A549 (cell line): Measurements from ENCODE around the gene ADNP2.

Experiments
- FOSB ChIP-seq: fragments of 250-450 bp; sonication (Bioruptor Pico); IDR thresholded peaks from 2 replicates; pipeline ENCODE4 v1.5.0; 2020; ENCODE audit warnings: mild to moderate bottlenecking, moderate library complexity
- JUN ChIP-seq, 2 experiments: fragments of >200 bp; sonication (Bioruptor Twin); formaldehyde crosslinking; IDR thresholded peaks; 2 replicates in 1 of 2; 3 replicates in 1 of 2; pipeline ENCODE4 v1.6.1; 2016 to 2017
- PHF8 ChIP-seq: fragments of 200-600 bp; sonication (generic); IDR thresholded peaks from 2 replicates; pipeline ENCODE4 v1.6.1; 2016; ENCODE audit warnings: low read depth, mild to moderate bottlenecking, antibody characterized with exemption, moderate library complexity, borderline replicate concordance
- POLR2A ChIP-seq: IDR thresholded peaks from 2 replicates; pipeline ENCODE4 v1.6.1; 2012; ENCODE audit warnings: mild to moderate bottlenecking, low read length
- POLR2AphosphoS2 ChIP-seq: conservative IDR thresholded peaks from 2 replicates; pipeline ENCODE4 v1.6.1; 2012; ENCODE audit warnings: low read length, improper control_type of control experiment, inconsistent platforms
- RFX5 ChIP-seq: fragments of 450-650 bp; IDR thresholded peaks from 2 replicates; pipeline ENCODE4 v1.7.1; 2014; ENCODE audit warnings: antibody characterized with exemption, mild to moderate bottlenecking, moderate library complexity
- SMC3 ChIP-seq: fragments of >200 bp; sonication (Bioruptor Twin); formaldehyde crosslinking; IDR thresholded peaks from 3 replicates; pipeline ENCODE4 v1.6.1; 2018; ENCODE audit warnings: inconsistent platforms
- TF ChIP-seq, protein P1 (sequence below): fragments of >200 bp; sonication (Bioruptor Twin); formaldehyde crosslinking; IDR thresholded peaks from 3 replicates; pipeline ENCODE4 v1.5.1; 2016
- TF ChIP-seq, protein P2 (sequence below): fragments of 450-650 bp; IDR thresholded peaks from 2 replicates; pipeline ENCODE4 v1.6.1; 2014; ENCODE audit warnings: antibody characterized with exemption
- TF ChIP-seq, protein P3 (sequence below): IDR thresholded peaks from 2 replicates; pipeline ENCODE4 v1.6.1; 2012
- TF ChIP-seq, protein P4 (sequence below): IDR thresholded peaks from 2 replicates; pipeline ENCODE4 v1.6.1; 2012

DNA sequence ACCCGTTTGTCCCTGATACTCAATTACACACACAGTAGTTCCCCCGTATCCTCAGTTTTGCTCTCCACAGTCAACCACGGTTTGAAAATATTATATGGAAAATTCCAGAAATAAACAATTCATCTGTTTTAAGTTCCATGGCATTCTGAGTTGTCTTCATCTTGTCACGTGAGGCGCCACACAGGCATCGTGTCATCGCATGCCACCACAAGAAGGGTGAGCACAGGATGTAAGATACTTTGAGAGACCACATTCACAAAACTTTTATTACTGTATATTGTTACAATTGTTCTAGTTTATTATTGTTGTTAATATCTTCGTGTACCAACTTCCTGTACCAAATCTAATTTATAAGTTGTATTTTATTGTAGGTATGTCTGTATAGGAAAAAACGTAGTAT, 17.7 kb downstream of the ADNP2 start:
- no peak for TF ChIP-seq JUN (IDR thresholded peaks at IDR 0.05)
- no peak for TF ChIP-seq FOSB (CRISPR knock-in tag)
- TF ChIP-seq, protein P1, sequence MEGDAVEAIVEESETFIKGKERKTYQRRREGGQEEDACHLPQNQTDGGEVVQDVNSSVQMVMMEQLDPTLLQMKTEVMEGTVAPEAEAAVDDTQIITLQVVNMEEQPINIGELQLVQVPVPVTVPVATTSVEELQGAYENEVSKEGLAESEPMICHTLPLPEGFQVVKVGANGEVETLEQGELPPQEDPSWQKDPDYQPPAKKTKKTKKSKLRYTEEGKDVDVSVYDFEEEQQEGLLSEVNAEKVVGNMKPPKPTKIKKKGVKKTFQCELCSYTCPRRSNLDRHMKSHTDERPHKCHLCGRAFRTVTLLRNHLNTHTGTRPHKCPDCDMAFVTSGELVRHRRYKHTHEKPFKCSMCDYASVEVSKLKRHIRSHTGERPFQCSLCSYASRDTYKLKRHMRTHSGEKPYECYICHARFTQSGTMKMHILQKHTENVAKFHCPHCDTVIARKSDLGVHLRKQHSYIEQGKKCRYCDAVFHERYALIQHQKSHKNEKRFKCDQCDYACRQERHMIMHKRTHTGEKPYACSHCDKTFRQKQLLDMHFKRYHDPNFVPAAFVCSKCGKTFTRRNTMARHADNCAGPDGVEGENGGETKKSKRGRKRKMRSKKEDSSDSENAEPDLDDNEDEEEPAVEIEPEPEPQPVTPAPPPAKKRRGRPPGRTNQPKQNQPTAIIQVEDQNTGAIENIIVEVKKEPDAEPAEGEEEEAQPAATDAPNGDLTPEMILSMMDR, result no peak
- no peak for TF ChIP-seq POLR2AphosphoS2
- TF ChIP-seq, protein P2, sequence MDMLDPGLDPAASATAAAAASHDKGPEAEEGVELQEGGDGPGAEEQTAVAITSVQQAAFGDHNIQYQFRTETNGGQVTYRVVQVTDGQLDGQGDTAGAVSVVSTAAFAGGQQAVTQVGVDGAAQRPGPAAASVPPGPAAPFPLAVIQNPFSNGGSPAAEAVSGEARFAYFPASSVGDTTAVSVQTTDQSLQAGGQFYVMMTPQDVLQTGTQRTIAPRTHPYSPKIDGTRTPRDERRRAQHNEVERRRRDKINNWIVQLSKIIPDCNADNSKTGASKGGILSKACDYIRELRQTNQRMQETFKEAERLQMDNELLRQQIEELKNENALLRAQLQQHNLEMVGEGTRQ, result no peak
- TF ChIP-seq, protein P3, sequence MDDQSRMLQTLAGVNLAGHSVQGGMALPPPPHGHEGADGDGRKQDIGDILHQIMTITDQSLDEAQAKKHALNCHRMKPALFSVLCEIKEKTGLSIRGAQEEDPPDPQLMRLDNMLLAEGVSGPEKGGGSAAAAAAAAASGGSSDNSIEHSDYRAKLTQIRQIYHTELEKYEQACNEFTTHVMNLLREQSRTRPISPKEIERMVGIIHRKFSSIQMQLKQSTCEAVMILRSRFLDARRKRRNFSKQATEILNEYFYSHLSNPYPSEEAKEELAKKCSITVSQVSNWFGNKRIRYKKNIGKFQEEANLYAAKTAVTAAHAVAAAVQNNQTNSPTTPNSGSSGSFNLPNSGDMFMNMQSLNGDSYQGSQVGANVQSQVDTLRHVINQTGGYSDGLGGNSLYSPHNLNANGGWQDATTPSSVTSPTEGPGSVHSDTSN, result no peak
- TF ChIP-seq SMC3, result no peak
- no peak for TF ChIP-seq PHF8
- no peak for TF ChIP-seq RFX5
- TF ChIP-seq, protein P4, sequence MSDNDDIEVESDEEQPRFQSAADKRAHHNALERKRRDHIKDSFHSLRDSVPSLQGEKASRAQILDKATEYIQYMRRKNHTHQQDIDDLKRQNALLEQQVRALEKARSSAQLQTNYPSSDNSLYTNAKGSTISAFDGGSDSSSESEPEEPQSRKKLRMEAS, result no peak
- no peak for TF ChIP-seq POLR2A
